Gastrocnemius medialis (tissue), 4 donors: ENCODE results near the gene NPIPA8.
"Not testable (repeated sequence)": the region's sequence is repeated elsewhere in the genome, so short reads cannot be mapped to it uniquely, and the experiment has no call there.

Experiments
- CTCF ChIP-seq, 5 experiments: fragments of 450-650 bp in 3 of 5; fragments of 200-600 bp in 2 of 5; sonication (generic) in 2 of 5; IDR thresholded peaks in 4 of 5; conservative IDR thresholded peaks in 1 of 5; 1 replicate in 4 of 5; 2 replicates in 1 of 5; pipeline ENCODE4 v1.5.1; 2016 to 2019; ENCODE audit warnings: antibody characterized with exemption in 5 of 5, mild to moderate bottlenecking in 3 of 5, moderate library complexity in 3 of 5
- POLR2A ChIP-seq, 2 donors: fragments of 450-650 bp; IDR thresholded peaks; one replicate each; pipeline ENCODE4 v1.6.1; 2017; ENCODE audit warnings: antibody characterized with exemption in 2 of 2, mild to moderate bottlenecking in 2 of 2, moderate library complexity in 2 of 2

GRCh38 chr16:18347742-18348141 lies 11.2 kb upstream of the NPIPA8 start:
- TF ChIP-seq CTCF (IDR thresholded peaks at IDR 0.05 in 4 of 5, conservative IDR thresholded peaks at IDR 0.05 in 1 of 5); POLR2A (IDR thresholded peaks at IDR 0.05): not testable (repeated sequence)
